Caco-2 (cell line): ENCODE data around the gene NGEF. TPM values are rescaled to one million over a fixed set of nuclear protein-coding genes. Genes with fewer than 3 reads are reported as not detected.

Source experiments
- BruUV-seq: library from RNA; stranded (reverse); fragments of 400-500 nt; replicated peaks from 2 replicates; lab custom pipeline; 2021; lab: Mats Ljungman, UMichigan
- CTCF ChIA-PET: fragments of 300-600 bp; sonication (Branson Sonifier 250); formaldehyde crosslinking; loops from one replicate; lab custom pipeline; 2022; ENCODE audit warnings: antibody characterized with exemption; lab: Charles Lee
- POLR2A ChIA-PET: fragments of 300-600 bp; sonication (Branson Sonifier 250); formaldehyde crosslinking; loops from one replicate; lab custom pipeline; 2022; ENCODE audit warnings: antibody characterized with exemption; lab: Charles Lee
- DNase-seq, 2 experiments: peaks; one replicate each; pipeline versions ENCODE4 v3.0.0 to v3.0.0-alpha.2; 2020 to 2022
- H3K27me3 ChIP-seq: replicated peaks from 2 replicates; pipeline ENCODE4 v1.6.0; 2011; ENCODE audit warnings: low read length; ENCODE audit not compliant: control insufficient read depth, insufficient read depth
- H3K36me3 ChIP-seq: 2 replicates; pipeline ENCODE4 v1.5.1; 2011; ENCODE audit warnings: low read length; ENCODE audit not compliant: control insufficient read depth, insufficient read depth
- H3K4me1 ChIP-seq: fragments of 250-450 bp; sonication (Bioruptor Pico); 2 replicates; pipeline ENCODE4 v1.5.1; 2020; ENCODE audit warnings: mild to moderate bottlenecking
- H3K4me3 ChIP-seq: 2 replicates; pipeline ENCODE4 v1.5.1; 2011; ENCODE audit warnings: low read depth, mild to moderate bottlenecking, control low read depth, low read length
- H3K9me3 ChIP-seq: fragments of 250-450 bp; sonication (Bioruptor Pico); 2 replicates; pipeline ENCODE4 v1.5.1; 2020; ENCODE audit warnings: mild to moderate bottlenecking, moderate library complexity
- H3K27ac Mint-ChIP-seq: one replicate; pipeline ENCODE4 v1.8.0; 2022; ENCODE audit warnings: mixed read lengths; ENCODE audit not compliant: unreplicated experiment
- H3K27me3 Mint-ChIP-seq: one replicate; pipeline ENCODE4 v1.8.0; 2022; ENCODE audit warnings: mixed read lengths; ENCODE audit not compliant: insufficient read depth, unreplicated experiment
- H3K36me3 Mint-ChIP-seq: one replicate; pipeline ENCODE4 v1.8.0; 2022; ENCODE audit warnings: mild to moderate bottlenecking, mixed read lengths; ENCODE audit not compliant: insufficient read depth, unreplicated experiment
- H3K4me1 Mint-ChIP-seq: one replicate; pipeline ENCODE4 v1.8.0; 2022; ENCODE audit warnings: low read depth, mixed read lengths; ENCODE audit not compliant: unreplicated experiment
- H3K4me3 Mint-ChIP-seq: one replicate; pipeline ENCODE4 v1.8.0; 2022; ENCODE audit warnings: mild to moderate bottlenecking, moderate library complexity, mixed read lengths; ENCODE audit not compliant: unreplicated experiment
- H3K9me3 Mint-ChIP-seq: one replicate; pipeline ENCODE4 v1.8.0; 2022; ENCODE audit warnings: mixed read lengths; ENCODE audit not compliant: unreplicated experiment
- CTCF ChIP-seq, 2 experiments: fragments of 200-600 bp in 1 of 2; IDR thresholded peaks; 1 replicate in 1 of 2; 2 replicates in 1 of 2; pipeline versions ENCODE4 v1.5.1 to v1.8.0; 2011 to 2022; ENCODE audit warnings: antibody characterized with exemption in 1 of 2, control low read depth in 1 of 2, inconsistent platforms in 1 of 2, low read depth in 1 of 2, low read length in 1 of 2, mild to moderate bottlenecking in 1 of 2, moderate library complexity in 1 of 2; ENCODE audit not compliant: insufficient read depth in 1 of 2, severe bottlenecking in 1 of 2, unreplicated experiment in 1 of 2
- intact Hi-C: fragments of 100-400 bp; cut with micrococcal nuclease; formaldehyde crosslinking; loops from one replicate; pipeline ENCODE4 v1.10.0; 2022; ENCODE audit not compliant: unreplicated experiment
- total RNA-seq: library from RNA; stranded (reverse); gene quantifications from 2 replicates; pipeline ENCODE4 v1.2.3, GENCODE V29; 2022

NGEF gene
- total RNA-seq, 1 experiment from 2014 or later: 0.77 TPM

- H3K4me3 Mint-ChIP-seq: no peak overlapping the region
- DNase-seq: no peak
- no peaks in the 10 kb centered on the region for H3K27me3 Mint-ChIP-seq
- no peak for TF ChIP-seq CTCF (IDR thresholded peaks at IDR 0.05; ENCODE audit: insufficient read depth in 1 of 2, low read depth in 1 of 2, low read length in 1 of 2, severe bottlenecking in 1 of 2, unreplicated experiment in 1 of 2)
- peaks cover 5% of the 10 kb centered on the region for H3K36me3 Mint-ChIP-seq
- no TSS peak for BruUV-seq
- POLR2A ChIA-PET: no interaction called here
- no peaks in the 10 kb centered on the region for H3K4me1 Mint-ChIP-seq
- CTCF ChIA-PET: no interaction called here
- Histone ChIP-seq H3K27me3 (no peaks in the 10 kb centered on the region), H3K36me3 (no peaks in the 10 kb centered on the region), H3K4me1 (no peaks in the 10 kb centered on the region), H3K9me3 (no peaks in the 10 kb centered on the region), H3K4me3 (no peak overlapping the region)
- no peak overlapping the region for H3K27ac Mint-ChIP-seq
- no peaks in the 10 kb centered on the region for H3K9me3 Mint-ChIP-seq
- intact Hi-C loops: no loop called here
Observed at GRCh38 chr2:232979871-232980461, 33.1 kb downstream of the NGEF start.

GRCh38 chr2:232977438-232977971, 35.6 kb downstream of the NGEF start:
- H3K27ac Mint-ChIP-seq: no peak overlapping the region
- BruUV-seq: no TSS peak
- no peak for DNase-seq

More at GRCh38 chr2:232977438-232977971, 35.6 kb downstream of the NGEF start:
- Mint-ChIP-seq H3K27me3 (no peaks in the 10 kb centered on the region), H3K4me1 (no peaks in the 10 kb centered on the region), H3K36me3 (peaks cover 5% of the 10 kb centered on the region), H3K9me3 (no peaks in the 10 kb centered on the region), H3K4me3 (no peak overlapping the region)
- Histone ChIP-seq H3K9me3 (no peaks in the 10 kb centered on the region), H3K4me3 (no peak overlapping the region), H3K36me3 (no peaks in the 10 kb centered on the region), H3K27me3 (no peaks in the 10 kb centered on the region), H3K4me1 (no peaks in the 10 kb centered on the region)
- no peak for TF ChIP-seq CTCF (IDR thresholded peaks at IDR 0.05; ENCODE audit: insufficient read depth in 1 of 2, low read depth in 1 of 2, low read length in 1 of 2, severe bottlenecking in 1 of 2, unreplicated experiment in 1 of 2)
- intact Hi-C loops: no loop called here
- ChIA-PET CTCF (no interaction called here), POLR2A (no interaction called here)
